Measurements from ENCODE around the gene PRSS36.

Gene PRSS36

GRCh38 chr16:31129568-31130335 lies 20.1 kb downstream of the PRSS36 start:
- no peak for DNase-seq (ENCODE audit: insufficient read length, low spot score)

GRCh38 chr16:31128711-31129567 lies 20.9 kb downstream of the PRSS36 start:
- DNase-seq (ENCODE audit: insufficient read length, low spot score) (no peak), FAIRE-seq (no peak)

More at GRCh38 chr16:31129568-31130335, 20.1 kb downstream of the PRSS36 start:
- FAIRE-seq: no peak

GRCh38 chr16:31127182-31127581 lies 22.7 kb downstream of the PRSS36 start:
- FAIRE-seq: no peak
- DNase-seq (ENCODE audit: insufficient read length, low spot score): no peak

GRCh38 chr16:31125844-31126243 lies 24.0 kb downstream of the PRSS36 start:
- FAIRE-seq: peak; percentile 52
- no peak for DNase-seq (ENCODE audit: insufficient read length, low spot score)

GRCh38 chr16:31120129-31120528 lies 29.7 kb downstream of the PRSS36 start:
- FAIRE-seq (no peak), DNase-seq (ENCODE audit: insufficient read length, low spot score) (no peak)

GRCh38 chr16:31118223-31119155 lies 31.4 kb downstream of the PRSS36 start:
- DNase-seq (ENCODE audit: insufficient read length, low spot score) (no peak), FAIRE-seq (no peak)

GRCh38 chr16:31117384-31118222 lies 32.3 kb downstream of the PRSS36 start, which contains the start of gene KAT8:
TSS of gene KAT8 (plus strand) at chr16:31117664. CDS start at chr16:31117682, 18 bp downstream.
- DNase-seq (ENCODE audit: insufficient read length, low spot score): peak; percentile 96
- FAIRE-seq: peak; percentile 89

- FAIRE-seq: no peak
- no peak for DNase-seq (ENCODE audit: insufficient read length, low spot score)
These were observed 35.4 kb downstream of the PRSS36 start for GRCh38 chr16:31114468-31114867.

GRCh38 chr16:31113121-31114120 lies 36.4 kb downstream of the PRSS36 start:
- FAIRE-seq (no peak), DNase-seq (ENCODE audit: insufficient read length, low spot score) (no peak)

GRCh38 chr16:31112711-31113110 lies 37.2 kb downstream of the PRSS36 start:
- no peak for DNase-seq (ENCODE audit: insufficient read length, low spot score)
- no peak for FAIRE-seq

GRCh38 chr16:31111881-31112466 lies 37.9 kb downstream of the PRSS36 start:
- DNase-seq (ENCODE audit: insufficient read length, low spot score): no peak
- no peak for FAIRE-seq

- FAIRE-seq (no peak), DNase-seq (ENCODE audit: insufficient read length, low spot score) (no peak)
These were observed 39.5 kb downstream of the PRSS36 start for GRCh38 chr16:31110106-31111034.

GRCh38 chr16:31109622-31110021 lies 40.2 kb downstream of the PRSS36 start:
- DNase-seq (ENCODE audit: insufficient read length, low spot score): no peak

GRCh38 chr16:31108794-31109558 lies 40.9 kb downstream of the PRSS36 start:
- FAIRE-seq: no peak

More at GRCh38 chr16:31109622-31110021, 40.2 kb downstream of the PRSS36 start:
- FAIRE-seq: no peak

GRCh38 chr16:31108035-31108793 lies 41.7 kb downstream of the PRSS36 start, which contains the start of gene BCKDK:
TSS of gene BCKDK (plus strand) at chr16:31108386. CDS start at chr16:31109224, 838 bp downstream.
- DNase-seq (ENCODE audit: insufficient read length, low spot score): peak; percentile 89
- FAIRE-seq: peak; percentile 81

More at GRCh38 chr16:31108794-31109558, 40.9 kb downstream of the PRSS36 start:
- no peak for DNase-seq (ENCODE audit: insufficient read length, low spot score)

Data from HTR-8/SVneo (cell line).